ENCODE data around the gene TMEM229B.
"Not testable (repeated sequence)": the region's sequence is repeated elsewhere in the genome, so short reads cannot be mapped to it uniquely, and the experiment has no call there.

The TMEM229B gene

GRCh38 chr14:67453575-67454300, 34.8 kb downstream of the TMEM229B start:
- no peak for DNase-seq (ENCODE audit: low spot score)

- DNase-seq (ENCODE audit: low spot score): not testable (repeated sequence)
Measured at GRCh38 chr14:67451667-67452066, 36.9 kb downstream of the TMEM229B start.

GRCh38 chr14:67449096-67449495, 39.4 kb downstream of the TMEM229B start:
- DNase-seq (ENCODE audit: low spot score): no peak

GRCh38 chr14:67447033-67447381, 41.5 kb downstream of the TMEM229B start:
- DNase-seq (ENCODE audit: low spot score): no peak

- DNase-seq (ENCODE audit: low spot score): no peak
Measured at GRCh38 chr14:67446371-67447032, 42.0 kb downstream of the TMEM229B start.

- DNase-seq (ENCODE audit: low spot score): no peak
Measured at GRCh38 chr14:67444395-67444794, 44.1 kb downstream of the TMEM229B start.

GRCh38 chr14:67442139-67442906, 46.2 kb downstream of the TMEM229B start:
- no peak for DNase-seq (ENCODE audit: low spot score)

- DNase-seq (ENCODE audit: low spot score): no peak
Measured at GRCh38 chr14:67441672-67442071, 46.8 kb downstream of the TMEM229B start.

GRCh38 chr14:67441256-67441655, 47.3 kb downstream of the TMEM229B start:
- no peak for DNase-seq (ENCODE audit: low spot score)

GRCh38 chr14:67440513-67440912, 48.0 kb downstream of the TMEM229B start:
- DNase-seq (ENCODE audit: low spot score): no peak

GRCh38 chr14:67438969-67439368, 49.6 kb downstream of the TMEM229B start:
- no peak for DNase-seq (ENCODE audit: low spot score)

GRCh38 chr14:67436006-67436866, 52.3 kb downstream of the TMEM229B start:
- no peak for DNase-seq (ENCODE audit: low spot score)

- no peak for DNase-seq (ENCODE audit: low spot score)
Measured at GRCh38 chr14:67435603-67436002, 52.9 kb downstream of the TMEM229B start.

- peak; percentile 26 for DNase-seq (ENCODE audit: low spot score)
Measured at GRCh38 chr14:67432050-67432564, 56.4 kb downstream of the TMEM229B start.

GRCh38 chr14:67429510-67430205, 58.9 kb downstream of the TMEM229B start:
- DNase-seq (ENCODE audit: low spot score): peak; percentile 41

GRCh38 chr14:67428501-67429031, 60.0 kb downstream of the TMEM229B start:
- DNase-seq (ENCODE audit: low spot score): peak; percentile 59

- DNase-seq (ENCODE audit: low spot score): peak; percentile 89
Measured at GRCh38 chr14:67426983-67427606, 61.4 kb downstream of the TMEM229B start.

- DNase-seq (ENCODE audit: low spot score): no peak
Measured at GRCh38 chr14:67426161-67426560, 62.4 kb downstream of the TMEM229B start.

GRCh38 chr14:67425608-67426007, 62.9 kb downstream of the TMEM229B start:
- no peak for DNase-seq (ENCODE audit: low spot score)

- no peak for DNase-seq (ENCODE audit: low spot score)
Measured at GRCh38 chr14:67424539-67424938, 64.0 kb downstream of the TMEM229B start.

Measured in AG08395 (cell line).